ENCODE measurements around the gene TMEM109. TPM values are rescaled to one million over a fixed set of nuclear protein-coding genes. Genes with fewer than 3 reads are reported as not detected.

TMEM109 gene
- total RNA-seq, 2 donors from 2014 or later = 81.8 to 105 TPM

DNA sequence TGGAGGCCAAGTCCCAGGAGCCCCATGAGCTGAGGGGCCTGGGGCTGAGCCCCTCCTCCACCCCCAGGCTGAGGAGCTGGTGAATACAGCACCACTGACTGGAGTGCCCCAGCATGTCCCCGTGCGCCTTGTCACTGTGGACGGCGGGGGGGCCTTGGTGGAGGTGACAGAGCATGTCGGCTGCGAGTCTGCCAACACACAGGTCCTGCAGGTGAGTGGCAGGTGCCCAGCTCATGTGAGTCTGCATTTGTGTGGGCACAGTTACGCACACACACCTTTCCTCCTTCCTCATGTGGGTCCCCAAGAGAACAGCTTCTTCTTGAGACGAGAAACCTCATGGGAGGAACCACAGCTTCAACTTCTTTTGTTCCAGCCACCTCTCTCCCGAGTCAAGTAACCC is 18.0 kb downstream of the TMEM109 start:
- no peak for DNase-seq (ENCODE audit: low spot score)
- Mint-ChIP-seq H3K4me3 (no peak overlapping the region), H3K9me3 (no peaks in the 10 kb centered on the region), H3K27me3 (peaks cover 8 to 9% of the 10 kb centered on the region in 2 donors), H3K27ac (no peak overlapping the region), H3K4me1 (ENCODE audit: low read depth in 2 of 2) (no peaks in the 10 kb centered on the region), H3K36me3 (no peaks in the 10 kb centered on the region)
- ATAC-seq = no peak

DNA sequence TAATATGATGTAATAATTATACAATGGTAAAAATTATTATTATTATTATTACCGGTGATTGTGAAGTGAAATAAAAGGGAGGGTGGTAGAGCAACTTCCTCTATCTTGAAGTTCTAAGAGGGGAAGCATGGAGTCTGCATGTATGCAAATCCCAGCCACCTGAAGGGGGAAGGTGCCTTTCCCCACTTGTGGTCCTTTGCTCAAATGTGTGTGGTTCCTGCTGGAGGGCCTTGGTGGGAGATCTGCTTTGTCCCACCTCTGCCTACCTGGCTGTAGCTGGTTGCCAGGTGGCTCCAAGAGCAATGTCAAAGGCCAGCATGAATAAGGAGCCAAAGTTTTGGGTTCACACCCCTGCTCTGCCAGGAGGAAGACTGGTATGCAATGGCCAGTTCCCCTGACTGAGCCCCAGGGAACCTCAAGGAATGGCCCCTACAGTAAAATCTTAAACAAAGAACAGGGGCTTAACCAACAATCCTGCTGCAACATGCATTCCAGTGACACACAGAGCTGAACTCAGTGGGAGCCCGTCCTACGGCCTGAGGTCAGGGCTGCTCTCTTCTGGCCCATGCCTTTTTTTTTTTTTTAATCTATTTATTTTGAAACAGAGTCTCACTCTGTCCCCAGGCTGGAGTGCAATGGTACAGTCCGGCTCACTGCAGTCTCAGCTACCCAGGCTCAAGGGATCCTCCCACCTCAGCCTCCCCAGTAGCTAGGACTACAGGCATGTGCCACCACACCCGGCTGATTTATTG is 18.8 kb downstream of the TMEM109 start:
- no peaks in the 10 kb centered on the region for H3K9me3 Mint-ChIP-seq
- peaks cover 7 to 8% of the 10 kb centered on the region in 2 donors for H3K27me3 Mint-ChIP-seq
- no peak for ATAC-seq
- DNase-seq (ENCODE audit: low spot score) = no peak
- H3K4me1 Mint-ChIP-seq (ENCODE audit: low read depth in 2 of 2) = no peaks in the 10 kb centered on the region
- H3K36me3 Mint-ChIP-seq = no peaks in the 10 kb centered on the region
- no peak overlapping the region for H3K27ac Mint-ChIP-seq
- H3K4me3 Mint-ChIP-seq = no peak overlapping the region

- Mint-ChIP-seq H3K36me3 (no peaks in the 10 kb centered on the region), H3K4me3 (no peak overlapping the region), H3K27ac (no peak overlapping the region), H3K4me1 (ENCODE audit: low read depth in 2 of 2) (no peaks in the 10 kb centered on the region), H3K9me3 (no peaks in the 10 kb centered on the region), H3K27me3 (peaks cover 8 to 10% of the 10 kb centered on the region in 2 donors)
- ATAC-seq (no peak), DNase-seq (ENCODE audit: low spot score) (no peak)
Measured at GRCh38 chr11:60933416-60934123, 19.6 kb downstream of the TMEM109 start.

DNA sequence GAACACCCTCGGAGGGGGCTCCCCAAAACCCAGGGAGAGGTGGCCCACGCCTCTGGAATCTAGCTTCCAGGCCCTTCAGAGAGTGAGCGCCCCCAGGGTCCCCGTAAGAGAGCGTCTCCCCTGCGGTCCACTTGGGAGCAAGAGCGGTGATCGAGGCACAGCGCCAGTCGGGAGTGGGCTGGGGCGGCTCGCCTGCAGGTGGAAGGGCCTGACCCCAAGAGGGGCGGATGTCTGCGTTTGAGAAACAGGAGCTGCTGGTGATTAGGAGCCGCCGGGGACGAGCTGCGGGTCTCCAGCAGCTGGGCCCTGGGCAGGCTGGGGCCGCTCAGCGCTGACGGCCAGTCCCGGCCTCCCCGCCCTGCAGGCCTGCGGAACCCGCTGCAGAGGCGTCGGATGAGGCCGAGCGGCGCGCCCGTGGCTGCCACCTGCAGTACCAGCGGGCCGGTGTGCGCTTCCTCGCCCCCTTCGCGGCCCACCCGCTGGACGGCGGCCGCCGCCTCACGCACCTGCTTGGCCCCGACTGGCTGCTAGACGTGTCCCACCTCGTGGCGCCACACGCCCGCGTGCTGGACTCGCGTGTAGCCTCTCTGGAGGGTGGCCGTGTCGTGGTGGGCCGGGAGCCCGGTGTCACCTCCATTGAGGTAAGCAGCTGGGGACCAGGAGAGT is 20.3 kb downstream of the TMEM109 start:
- DNase-seq (ENCODE audit: low spot score) = no peak
- H3K27me3 Mint-ChIP-seq = peaks cover 8 to 10% of the 10 kb centered on the region in 2 donors
- H3K9me3 Mint-ChIP-seq = no peaks in the 10 kb centered on the region
- H3K27ac Mint-ChIP-seq = no peak overlapping the region
- H3K4me3 Mint-ChIP-seq = no peak overlapping the region
- no peak for ATAC-seq
- H3K36me3 Mint-ChIP-seq = no peaks in the 10 kb centered on the region
- H3K4me1 Mint-ChIP-seq (ENCODE audit: low read depth in 2 of 2) = no peaks in the 10 kb centered on the region

- Mint-ChIP-seq H3K4me1 (ENCODE audit: low read depth in 2 of 2) (no peaks in the 10 kb centered on the region), H3K27me3 (peaks cover 2 to 6% of the 10 kb centered on the region in 2 donors), H3K4me3 (no peak overlapping the region), H3K36me3 (no peaks in the 10 kb centered on the region), H3K9me3 (no peaks in the 10 kb centered on the region), H3K27ac (no peak overlapping the region)
- ATAC-seq (no peak), DNase-seq (ENCODE audit: low spot score) (no peak)
Measured at GRCh38 chr11:60934790-60935605, 21.0 kb downstream of the TMEM109 start.

GRCh38 chr11:60935676-60936442 is 21.9 kb downstream of the TMEM109 start:
- Mint-ChIP-seq H3K27ac (no peak overlapping the region), H3K4me3 (no peak overlapping the region)

GRCh38 chr11:60936467-60937143 is 22.6 kb downstream of the TMEM109 start:
- H3K9me3 Mint-ChIP-seq = no peaks in the 10 kb centered on the region

More at GRCh38 chr11:60935676-60936442, 21.9 kb downstream of the TMEM109 start:
- no peaks in the 10 kb centered on the region for H3K9me3 Mint-ChIP-seq
- DNase-seq (ENCODE audit: low spot score) (no peak), ATAC-seq (peak; percentile 5 to 20)
- no peaks in the 10 kb centered on the region for H3K36me3 Mint-ChIP-seq
- no peaks in the 10 kb centered on the region for H3K4me1 Mint-ChIP-seq (ENCODE audit: low read depth in 2 of 2)
- peaks cover 0 to 6% of the 10 kb centered on the region in 2 donors for H3K27me3 Mint-ChIP-seq

GRCh38 chr11:60937144-60937527 is 23.2 kb downstream of the TMEM109 start:
- Mint-ChIP-seq H3K4me1 (ENCODE audit: low read depth in 2 of 2) (no peaks in the 10 kb centered on the region), H3K36me3 (no peaks in the 10 kb centered on the region)
- ATAC-seq = no peak

More at GRCh38 chr11:60936467-60937143, 22.6 kb downstream of the TMEM109 start:
- Mint-ChIP-seq H3K36me3 (no peaks in the 10 kb centered on the region), H3K27me3 (peaks cover 0 to 4% of the 10 kb centered on the region in 2 donors), H3K4me1 (ENCODE audit: low read depth in 2 of 2) (no peaks in the 10 kb centered on the region), H3K27ac (no peak overlapping the region), H3K4me3 (no peak overlapping the region)
- DNase-seq (ENCODE audit: low spot score) (no peak), ATAC-seq (no peak)

GRCh38 chr11:60937811-60938210 is 23.9 kb downstream of the TMEM109 start:
- DNase-seq (ENCODE audit: low spot score) (no peak), ATAC-seq (no peak)
- Mint-ChIP-seq H3K4me3 (no peak overlapping the region), H3K27me3 (peaks cover 0 to 4% of the 10 kb centered on the region in 2 donors), H3K27ac (no peak overlapping the region), H3K4me1 (ENCODE audit: low read depth in 2 of 2) (no peaks in the 10 kb centered on the region), H3K9me3 (no peaks in the 10 kb centered on the region), H3K36me3 (no peaks in the 10 kb centered on the region)

More at GRCh38 chr11:60937144-60937527, 23.2 kb downstream of the TMEM109 start:
- H3K9me3 Mint-ChIP-seq = no peaks in the 10 kb centered on the region
- no peak for DNase-seq (ENCODE audit: low spot score)
- H3K4me3 Mint-ChIP-seq = no peak overlapping the region
- H3K27me3 Mint-ChIP-seq = peaks cover 0 to 4% of the 10 kb centered on the region in 2 donors
- H3K27ac Mint-ChIP-seq = no peak overlapping the region

DNA sequence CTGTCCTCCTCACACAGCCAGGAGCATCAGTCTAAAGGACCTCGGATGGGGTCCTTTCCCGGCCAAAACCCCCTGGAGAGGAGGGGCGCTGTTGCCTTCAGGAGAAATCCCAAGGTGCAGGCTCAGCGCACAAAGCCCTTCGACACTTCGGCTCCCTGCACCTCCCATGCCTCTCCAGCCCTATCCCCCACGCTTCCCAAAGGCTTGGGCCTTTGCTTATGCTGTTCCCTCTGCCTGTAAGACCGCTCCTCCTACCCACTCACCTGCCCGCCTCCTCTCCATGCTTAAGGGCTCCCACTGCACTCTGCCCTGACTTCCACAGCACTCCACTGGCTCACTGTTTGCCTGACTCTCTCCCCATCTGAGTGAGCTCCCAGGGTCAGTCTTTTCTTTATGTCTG is 24.5 kb downstream of the TMEM109 start:
- H3K27ac Mint-ChIP-seq = no peak overlapping the region
- H3K4me3 Mint-ChIP-seq = no peak overlapping the region
- ATAC-seq (no peak), DNase-seq (ENCODE audit: low spot score) (no peak)
- peaks cover 0 to 4% of the 10 kb centered on the region in 2 donors for H3K27me3 Mint-ChIP-seq
- H3K36me3 Mint-ChIP-seq = no peaks in the 10 kb centered on the region
- no peaks in the 10 kb centered on the region for H3K4me1 Mint-ChIP-seq (ENCODE audit: low read depth in 2 of 2)
- H3K9me3 Mint-ChIP-seq = no peaks in the 10 kb centered on the region

DNA sequence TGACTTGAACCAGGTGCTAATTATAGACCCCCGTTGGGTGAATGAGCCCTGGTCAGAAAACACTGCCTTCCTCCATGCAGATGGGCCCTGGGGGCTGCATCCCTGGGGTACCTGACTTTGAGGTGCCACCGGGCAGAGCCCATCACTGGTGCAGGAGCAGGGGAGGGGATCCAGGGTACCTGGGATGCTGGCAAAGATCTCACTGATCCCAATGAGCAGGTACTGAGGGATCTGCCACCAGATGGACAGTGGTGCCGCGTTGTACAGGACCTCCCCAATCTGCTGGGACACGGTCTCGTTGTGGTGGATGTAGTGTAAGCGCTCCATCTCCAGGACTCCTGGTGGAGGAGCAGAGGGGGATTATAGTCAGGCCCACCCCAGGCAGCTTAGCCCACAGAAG is 25.3 kb downstream of the TMEM109 start:
- DNase-seq (ENCODE audit: low spot score) = no peak
- H3K4me3 Mint-ChIP-seq = no peak overlapping the region
- ATAC-seq = no peak
- no peaks in the 10 kb centered on the region for H3K4me1 Mint-ChIP-seq (ENCODE audit: low read depth in 2 of 2)
- no peak overlapping the region for H3K27ac Mint-ChIP-seq
- no peaks in the 10 kb centered on the region for H3K9me3 Mint-ChIP-seq
- no peaks in the 10 kb centered on the region for H3K36me3 Mint-ChIP-seq
- H3K27me3 Mint-ChIP-seq = peaks cover 0 to 4% of the 10 kb centered on the region in 2 donors

GRCh38 chr11:60939855-60940254 is 25.9 kb downstream of the TMEM109 start:
- Mint-ChIP-seq H3K36me3 (no peaks in the 10 kb centered on the region), H3K27me3 (peaks cover 0 to 4% of the 10 kb centered on the region in 2 donors), H3K4me3 (no peak overlapping the region), H3K9me3 (no peaks in the 10 kb centered on the region), H3K4me1 (ENCODE audit: low read depth in 2 of 2) (no peaks in the 10 kb centered on the region), H3K27ac (no peak overlapping the region)
- ATAC-seq = no peak
- no peak for DNase-seq (ENCODE audit: low spot score)
